Frontal cortex (tissue), 4 donors: ENCODE results near the gene DGCR8. TPM values are rescaled to one million over a fixed set of nuclear protein-coding genes. Genes with fewer than 3 reads are reported as not detected.
"Not testable (repeated sequence)": the region's sequence is repeated elsewhere in the genome, so short reads cannot be mapped to it uniquely, and the experiment has no call there.

Experiments used
- DNase-seq, 2 donors: peaks; one replicate each; pipeline ENCODE4 v3.0.0; 2012; ENCODE audit warnings: low spot score in 2 of 2
- FAIRE-seq: peaks from 2 replicates; lab custom pipeline; 2012; peaks lifted over from hg19 to GRCh38; lab: Jason Lieb, UNC
- total RNA-seq: library from RNA; depleted of rRNA; stranded (reverse); fragments of >200 nt; gene quantifications from one replicate; pipeline ENCODE4 v1.2.3, GENCODE V29; 2014
- donor health status: control.
- donor health status: control.
- donor health status: control.

Gene DGCR8
- total RNA-seq, 1 donor from 2014 or later: 42.8 TPM

DNA sequence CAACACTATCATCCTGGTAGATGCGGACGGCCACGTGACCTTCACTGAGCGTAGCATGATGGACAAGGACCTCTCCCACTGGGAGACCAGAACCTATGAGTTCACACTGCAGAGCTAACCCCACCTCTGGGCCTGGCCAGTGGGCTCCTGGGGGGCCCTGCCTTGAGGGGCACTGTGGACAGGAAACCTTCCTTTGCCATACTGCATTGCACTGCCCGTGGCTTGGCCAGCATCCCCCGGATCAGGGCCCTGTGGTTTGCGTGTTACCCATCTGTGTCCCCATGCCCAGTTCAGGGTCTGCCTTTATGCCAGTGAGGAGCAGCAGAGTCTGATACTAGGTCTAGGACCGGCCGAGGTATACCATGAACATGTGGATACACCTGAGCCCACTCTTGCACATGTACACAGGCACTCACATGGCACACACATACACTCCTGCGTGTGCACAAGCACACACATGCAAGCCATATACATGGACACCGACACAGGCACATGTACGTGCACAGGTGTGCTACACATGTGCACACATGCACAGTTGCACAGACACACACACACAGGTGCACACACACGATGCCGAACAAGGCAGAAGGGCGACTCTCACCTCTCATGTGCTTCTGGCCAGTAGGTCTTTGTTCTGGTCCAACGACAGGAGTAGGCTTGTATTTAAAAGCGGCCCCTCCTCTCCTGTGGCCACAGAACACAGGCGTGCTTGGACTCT lies 15.3 kb upstream of the DGCR8 start:
- FAIRE-seq (no peak), DNase-seq (no peak)

DNA sequence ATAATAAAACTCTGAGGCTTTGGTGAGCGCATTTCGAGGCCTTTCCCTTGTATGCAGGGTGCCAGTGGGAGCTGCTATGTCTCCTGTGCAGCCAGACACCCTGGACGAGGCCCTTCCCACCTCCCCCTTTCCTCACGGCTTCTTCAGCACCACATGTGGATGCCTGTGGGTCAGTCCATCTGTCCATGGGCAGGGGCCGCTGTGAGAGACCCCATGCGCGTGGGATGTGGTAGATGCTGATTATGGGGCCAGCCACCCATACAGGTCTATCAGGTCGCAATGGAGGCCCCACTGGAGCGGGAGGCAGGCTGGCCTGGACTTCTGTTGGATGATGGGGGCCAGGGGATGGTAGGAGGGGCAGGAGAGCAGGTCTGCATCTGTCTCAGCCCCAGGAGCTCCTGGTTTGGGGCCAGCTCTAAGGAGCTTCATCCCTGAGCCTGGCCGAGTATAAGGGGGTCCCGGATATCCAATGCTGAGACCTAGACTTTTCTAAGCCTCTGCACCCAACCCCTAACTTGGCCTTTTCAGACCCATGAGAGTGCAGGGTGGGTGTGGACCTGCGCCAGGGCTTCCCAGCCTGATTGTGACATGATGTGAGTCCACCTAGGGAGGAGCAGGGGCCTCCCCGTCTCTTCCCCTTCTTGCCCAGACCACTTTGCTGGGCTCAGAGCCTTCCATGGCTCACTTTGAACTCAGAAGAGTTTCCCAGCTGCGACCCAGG lies 14.0 kb upstream of the DGCR8 start:
- DNase-seq: no peak
- FAIRE-seq: no peak

DNA sequence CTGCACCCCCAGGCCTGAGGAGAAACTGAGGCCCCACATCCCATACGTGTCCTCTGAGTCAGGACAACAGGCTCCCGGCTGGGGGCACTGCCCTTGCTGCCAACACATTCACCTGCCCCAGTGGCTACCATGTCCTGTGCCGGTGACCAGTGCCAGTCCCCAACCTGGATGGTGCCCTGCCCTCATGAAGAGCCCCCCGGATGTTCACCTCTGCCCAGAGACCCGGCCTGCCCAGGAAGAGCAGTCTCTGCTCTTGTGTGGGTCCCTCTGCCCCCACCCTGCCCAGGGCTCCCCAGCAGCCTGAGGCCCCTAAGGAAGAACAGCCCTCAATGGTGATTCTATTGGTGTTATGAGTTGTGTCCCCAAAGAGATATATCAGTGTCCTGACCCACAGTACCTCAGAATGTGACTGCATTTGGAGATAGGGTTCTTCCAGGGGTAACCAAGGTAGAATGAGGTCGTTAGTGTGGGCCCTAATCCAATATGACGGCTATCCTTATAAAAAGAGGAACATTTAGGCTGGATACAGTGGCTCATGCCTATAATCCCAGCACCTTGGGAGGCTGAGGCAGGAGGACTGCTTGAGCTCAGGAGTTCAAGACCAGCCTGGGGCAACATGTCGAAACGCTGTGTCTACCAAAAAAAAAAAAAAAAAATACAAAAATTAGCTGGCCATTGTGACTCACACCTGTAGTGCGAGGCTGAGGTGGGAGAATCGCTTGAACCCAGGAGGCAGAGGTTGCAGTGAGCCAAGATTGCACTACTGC lies 13.2 kb upstream of the DGCR8 start:
- no peak for DNase-seq
- FAIRE-seq: no peak

DNA sequence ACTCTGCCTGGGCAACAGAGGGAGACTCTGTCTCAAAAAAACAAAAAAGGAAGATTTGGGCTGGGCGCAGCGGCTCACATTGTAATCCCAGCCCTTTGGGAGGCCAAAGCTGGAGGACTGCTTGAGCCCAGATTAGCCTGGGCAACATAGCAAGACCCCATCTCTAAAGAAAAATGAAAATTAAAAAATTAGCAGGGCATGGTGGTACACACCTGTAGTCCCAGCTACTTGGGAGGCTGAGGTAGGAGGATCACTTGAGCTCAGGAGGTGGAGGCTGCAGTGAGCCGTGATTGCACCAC lies 12.7 kb upstream of the DGCR8 start:
- not testable (repeated sequence) for DNase-seq, FAIRE-seq

DNA sequence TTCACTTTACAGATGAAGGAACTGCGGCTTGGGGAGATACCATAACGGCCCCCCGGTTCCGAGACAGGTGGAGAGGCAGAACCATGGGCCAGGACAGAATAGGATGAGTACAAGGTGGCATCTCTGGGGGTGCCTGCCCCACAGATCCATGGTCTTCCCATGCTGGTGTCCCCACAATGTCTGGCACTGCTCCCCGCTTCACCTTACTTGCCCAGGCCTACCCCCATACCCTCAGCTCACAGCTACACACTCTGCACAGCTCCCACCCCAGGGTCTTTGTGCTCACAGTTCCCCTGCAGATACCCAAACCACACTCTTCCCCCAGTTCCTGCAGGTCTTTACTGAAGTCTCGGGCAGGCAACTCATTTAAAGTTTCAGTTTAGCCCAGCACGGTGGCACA lies 11.4 kb upstream of the DGCR8 start:
- DNase-seq (no peak), FAIRE-seq (no peak)

DNA sequence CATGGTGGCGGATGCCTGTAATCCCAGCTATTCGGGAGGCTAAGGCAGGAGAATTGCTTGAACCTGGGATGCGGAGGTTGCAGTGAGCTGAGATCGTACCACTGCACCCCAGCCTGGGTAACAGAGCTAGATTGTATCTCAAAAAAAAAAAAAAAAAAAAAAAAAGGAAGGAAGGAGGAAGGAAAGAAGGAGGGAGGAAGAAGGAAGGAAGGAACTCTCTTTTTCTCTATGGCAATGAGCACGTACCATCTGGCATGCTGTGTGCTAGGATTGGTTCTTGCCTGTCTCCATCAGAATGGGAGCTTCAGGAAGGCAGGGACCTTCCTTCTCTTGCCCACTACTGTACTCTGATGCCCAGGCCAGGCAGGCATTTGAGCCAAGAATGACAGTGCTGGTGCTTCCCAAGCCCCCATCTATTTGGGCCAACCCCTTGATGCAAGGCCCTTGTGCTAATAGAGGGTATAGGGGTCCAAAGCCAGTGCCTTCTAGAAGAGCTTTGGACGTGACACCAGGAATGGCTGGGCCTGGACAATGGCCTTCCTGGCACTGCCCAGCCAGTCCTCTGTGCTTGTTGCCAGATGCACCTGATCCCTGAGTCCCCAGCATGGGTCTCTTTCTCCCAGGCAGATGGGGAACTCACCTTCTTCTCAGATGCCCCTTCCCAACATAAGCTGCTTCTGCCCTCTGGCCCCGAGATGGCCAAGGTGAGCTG lies 10.6 kb upstream of the DGCR8 start:
- no peak for DNase-seq
- FAIRE-seq: no peak

DNA sequence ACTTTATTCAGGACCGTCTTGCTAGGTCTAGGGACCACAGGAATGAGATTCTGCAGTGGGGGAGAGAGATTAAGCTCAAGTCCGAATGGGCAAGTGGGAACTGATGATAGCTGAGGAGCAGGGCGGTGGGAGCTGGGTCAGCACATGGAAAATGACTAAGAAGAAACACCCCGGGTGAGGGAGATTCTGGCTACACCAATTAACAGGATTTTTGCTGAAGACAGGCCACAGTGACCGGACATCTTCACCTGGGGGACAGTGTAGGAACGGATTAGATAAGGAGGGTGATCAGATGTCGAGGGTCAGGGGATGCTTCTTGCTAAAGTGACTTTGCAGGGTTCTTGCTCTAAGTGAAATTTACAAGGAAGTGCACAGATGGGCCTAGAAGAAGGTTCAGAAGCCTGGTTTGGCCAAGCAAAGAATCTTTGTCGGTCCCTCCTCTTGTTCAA lies 8.5 kb upstream of the DGCR8 start:
- DNase-seq: no peak
- no peak for FAIRE-seq

DNA sequence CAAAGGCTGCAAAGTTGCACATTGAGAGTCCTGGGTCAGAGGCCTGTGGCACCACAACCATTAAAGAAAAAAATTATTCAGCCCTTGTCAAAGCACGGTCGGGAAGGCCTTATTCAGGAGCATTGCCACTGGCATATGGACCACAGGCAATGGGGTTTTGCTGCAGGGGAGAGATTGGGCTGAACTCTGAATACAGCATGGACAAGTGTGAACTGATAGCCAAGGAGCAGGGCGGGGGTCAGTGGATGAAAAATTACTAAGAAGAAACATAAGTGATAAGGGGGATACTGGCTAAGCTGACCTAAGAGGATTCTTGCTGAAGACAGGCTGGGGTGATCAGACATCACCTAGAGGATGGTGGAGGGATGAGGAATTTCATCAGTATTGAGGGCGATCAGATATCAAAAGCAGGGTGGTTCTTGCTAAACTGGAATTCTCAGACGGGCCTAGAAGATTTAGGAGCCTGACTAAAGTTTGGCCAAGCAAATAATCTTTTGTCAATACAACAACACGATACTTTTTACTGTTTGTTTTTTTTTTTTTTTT lies 3.3 kb upstream of the DGCR8 start:
- no peak for FAIRE-seq
- no peak for DNase-seq

DNA sequence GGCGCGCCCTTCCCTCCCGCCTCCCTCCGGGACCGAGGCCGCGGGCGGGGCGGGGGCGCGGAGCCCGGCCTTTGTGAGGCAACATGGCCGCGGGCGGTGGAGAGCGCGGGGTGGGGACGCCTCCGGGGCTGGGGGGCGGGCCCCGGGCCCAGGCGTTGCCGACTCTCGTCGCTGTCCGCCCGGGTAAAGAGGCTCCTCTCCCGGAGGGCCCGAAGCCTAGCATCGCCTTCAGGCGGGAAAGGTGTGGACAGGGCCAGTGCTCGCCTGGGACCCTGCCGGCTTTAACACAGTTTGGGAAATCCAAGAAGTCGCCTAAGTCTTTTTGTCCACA lies 369 bp downstream of the DGCR8 start:
- no peak for DNase-seq
- FAIRE-seq: no peak

DNA sequence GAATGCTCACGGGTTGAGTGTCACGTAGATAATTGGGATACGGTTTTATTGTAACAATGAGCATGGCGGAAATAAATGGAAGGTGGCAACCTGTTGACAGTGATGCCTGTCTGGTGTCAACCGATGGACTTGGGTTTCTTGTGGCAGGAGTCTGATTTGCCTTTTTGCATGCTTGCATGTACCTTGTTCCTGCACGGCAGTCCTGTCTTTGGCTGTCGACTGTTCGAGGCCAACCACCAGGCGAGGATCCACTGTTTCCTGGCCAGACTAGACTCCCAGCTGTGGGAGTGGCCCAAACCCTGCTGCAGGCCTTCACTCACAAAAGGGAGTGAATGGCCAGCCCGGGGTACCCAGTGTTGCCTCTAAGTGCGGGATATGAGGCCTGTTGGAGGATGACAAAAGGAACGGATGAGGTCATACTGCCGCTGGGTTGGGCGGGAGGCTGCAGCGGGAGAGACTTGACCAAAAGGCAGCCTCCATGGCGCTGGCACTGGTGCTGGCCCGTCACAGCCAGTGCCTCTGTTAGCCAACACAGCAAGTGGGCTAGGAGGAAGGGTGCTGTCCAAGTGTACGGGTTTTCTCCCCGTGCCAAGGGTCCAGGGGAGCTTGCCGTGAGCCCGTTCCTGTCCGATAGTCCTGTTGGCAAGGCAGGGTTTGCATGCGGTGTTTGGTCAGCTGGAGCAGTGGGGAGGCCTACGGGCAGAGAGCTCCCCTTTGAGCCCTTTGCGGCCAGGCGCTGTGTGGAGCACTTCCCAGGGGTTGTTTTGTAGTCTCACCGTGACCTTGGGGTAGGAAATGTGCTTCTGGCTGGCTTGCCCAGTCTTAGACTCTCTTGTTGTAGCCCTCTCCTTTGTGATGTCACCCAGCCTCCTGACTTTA lies 974 bp downstream of the DGCR8 start:
- no peak for FAIRE-seq

DNA sequence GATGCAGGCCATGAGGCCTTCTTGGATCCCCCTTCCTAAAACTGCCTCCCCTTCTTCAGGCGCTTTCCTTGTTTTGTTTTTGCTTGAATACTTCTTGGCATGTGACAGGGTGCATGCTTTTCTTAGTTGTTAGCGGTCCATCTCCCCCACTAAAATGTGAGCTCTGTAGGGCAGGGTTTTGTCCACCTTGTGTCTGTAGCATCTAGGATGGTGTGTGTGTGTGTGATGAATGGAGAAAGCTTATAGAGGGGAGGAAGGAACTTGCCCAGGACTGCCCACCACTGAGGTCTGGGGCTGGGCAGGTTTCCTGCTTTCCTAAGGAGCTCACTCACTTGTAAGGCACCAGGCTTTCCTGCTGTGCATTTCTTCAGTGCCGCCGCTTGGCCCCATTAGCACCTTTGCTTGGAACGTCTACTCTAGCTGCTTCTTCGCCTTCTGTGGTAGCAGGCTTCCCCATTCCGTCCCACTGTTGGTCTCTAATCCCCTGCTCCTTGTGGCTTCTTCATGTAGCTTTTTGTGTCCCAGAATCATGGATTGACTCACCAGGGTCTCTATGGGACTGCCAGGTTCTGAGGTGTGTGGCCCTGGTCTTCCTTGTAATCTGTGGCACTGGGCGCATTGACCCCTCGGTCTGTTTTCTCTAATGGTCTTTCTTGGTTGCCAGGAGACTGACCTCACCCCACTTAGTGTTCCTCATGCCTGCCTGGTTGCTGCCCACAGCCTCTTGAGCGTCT lies 3.3 kb downstream of the DGCR8 start:
- FAIRE-seq: no peak
- no peak for DNase-seq

More for the DNA sequence above, 974 bp downstream of the DGCR8 start:
- DNase-seq: peak in 1 of 2 donors; percentile 34

DNA sequence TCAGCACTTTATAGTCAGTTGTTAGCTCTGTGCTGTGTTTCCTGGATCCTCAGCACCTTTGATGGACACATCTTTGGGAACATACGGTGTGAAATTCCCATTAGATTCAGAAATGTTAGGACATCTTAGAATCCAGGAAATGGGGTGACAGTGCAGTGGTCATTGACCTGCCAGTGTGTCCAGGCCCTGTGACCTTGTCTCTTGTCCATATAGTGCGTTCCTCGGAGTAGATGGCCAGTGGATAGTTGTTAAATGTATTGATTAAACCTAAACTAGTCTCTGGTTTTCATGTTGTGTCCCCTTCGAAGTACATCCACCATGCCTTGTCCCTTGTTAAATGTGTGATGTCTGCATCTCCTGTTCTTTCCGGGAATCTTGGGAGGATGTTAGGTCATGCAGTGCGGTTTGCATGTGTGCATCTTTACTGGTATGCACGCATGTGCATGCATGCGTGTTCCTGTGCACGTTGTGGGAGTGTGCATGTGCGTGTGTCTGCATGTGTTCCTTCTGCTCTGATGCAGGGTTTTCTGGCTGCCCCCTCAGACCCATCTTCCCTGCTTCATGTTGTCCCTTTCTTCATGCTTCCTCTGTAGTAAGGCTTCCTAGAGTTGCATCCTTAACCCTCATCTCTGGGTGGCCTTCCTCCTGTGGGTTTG lies 4.0 kb downstream of the DGCR8 start:
- DNase-seq: no peak
- no peak for FAIRE-seq

DNA sequence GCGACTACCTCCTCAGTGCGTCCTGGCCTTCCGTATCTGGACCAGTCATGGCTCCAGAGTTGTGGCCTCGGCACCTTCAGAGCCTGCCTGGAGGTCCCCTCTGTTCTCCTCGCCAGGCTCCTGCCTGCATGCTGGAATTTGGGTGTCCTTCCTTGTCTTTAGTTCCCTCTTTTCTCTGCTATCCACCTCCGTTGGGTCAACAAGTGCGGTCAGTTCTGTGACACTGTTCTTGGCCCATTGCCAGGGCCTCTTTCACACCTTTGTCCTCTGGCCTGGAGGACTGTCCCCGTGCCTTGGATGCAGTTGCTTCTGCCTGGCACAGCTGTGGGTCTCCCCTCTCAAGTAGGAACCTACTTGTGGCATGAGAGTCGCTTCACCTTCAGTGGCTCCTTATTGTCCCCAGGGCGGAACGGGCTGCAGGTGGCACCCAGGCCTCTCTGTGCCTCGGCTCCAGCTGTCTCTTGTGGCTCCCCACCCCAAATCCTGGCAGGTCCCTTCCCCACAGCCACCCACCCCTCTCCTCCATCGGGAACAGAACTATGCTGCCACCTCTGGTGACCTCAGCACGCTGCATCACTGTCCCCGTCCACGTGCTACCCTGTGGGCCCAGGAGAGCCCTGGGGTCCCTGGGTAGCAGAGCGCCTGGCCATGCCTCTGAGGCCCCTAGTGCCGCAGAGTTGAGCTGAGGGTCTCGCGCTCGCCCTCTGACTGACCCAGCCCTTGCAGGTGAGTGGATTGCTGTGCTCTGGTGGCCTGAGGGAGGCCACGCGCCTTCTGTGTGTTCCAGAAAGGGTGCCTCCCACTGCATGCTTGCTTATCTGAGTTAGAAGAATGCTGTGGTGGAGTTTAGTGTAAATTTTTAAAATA lies 4.7 kb downstream of the DGCR8 start:
- FAIRE-seq: no peak
- no peak for DNase-seq

DNA sequence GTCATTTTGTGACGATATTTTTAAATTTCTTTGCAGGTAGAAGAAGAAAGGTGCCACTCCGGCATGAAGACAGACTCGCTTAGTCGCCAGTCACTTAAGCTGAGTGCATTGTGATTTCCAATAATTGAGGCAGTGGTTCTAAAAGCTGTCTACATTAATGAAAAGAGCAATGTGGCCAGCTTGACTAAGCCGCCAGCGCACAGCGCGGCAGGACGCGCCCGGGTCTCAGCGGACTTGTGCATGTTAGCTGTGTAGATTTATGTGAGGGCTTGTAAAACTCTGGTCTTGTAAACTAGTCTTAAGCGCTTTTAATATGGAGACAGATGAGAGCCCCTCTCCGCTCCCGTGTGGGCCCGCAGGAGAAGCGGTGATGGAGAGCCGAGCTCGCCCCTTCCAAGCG lies 5.6 kb downstream of the DGCR8 start:
- no peak for FAIRE-seq

DNA sequence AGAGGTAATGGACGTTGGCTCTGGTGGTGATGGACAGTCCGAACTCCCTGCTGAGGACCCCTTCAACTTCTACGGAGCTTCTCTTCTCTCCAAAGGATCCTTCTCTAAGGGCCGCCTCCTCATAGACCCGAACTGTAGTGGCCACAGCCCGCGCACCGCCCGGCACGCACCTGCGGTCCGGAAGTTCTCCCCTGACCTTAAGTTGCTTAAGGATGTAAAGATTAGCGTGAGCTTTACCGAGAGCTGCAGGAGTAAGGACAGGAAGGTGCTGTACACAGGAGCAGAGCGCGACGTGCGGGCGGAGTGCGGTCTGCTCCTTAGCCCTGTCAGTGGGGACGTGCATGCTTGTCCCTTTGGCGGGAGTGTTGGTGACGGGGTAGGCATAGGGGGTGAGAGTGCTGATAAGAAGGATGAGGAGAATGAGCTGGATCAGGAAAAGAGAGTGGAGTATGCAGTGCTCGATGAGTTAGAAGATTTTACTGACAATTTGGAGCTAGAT lies 6.1 kb downstream of the DGCR8 start:
- FAIRE-seq: no peak
- no peak for DNase-seq

More for the DNA sequence above, 5.6 kb downstream of the DGCR8 start:
- no peak for DNase-seq

DNA sequence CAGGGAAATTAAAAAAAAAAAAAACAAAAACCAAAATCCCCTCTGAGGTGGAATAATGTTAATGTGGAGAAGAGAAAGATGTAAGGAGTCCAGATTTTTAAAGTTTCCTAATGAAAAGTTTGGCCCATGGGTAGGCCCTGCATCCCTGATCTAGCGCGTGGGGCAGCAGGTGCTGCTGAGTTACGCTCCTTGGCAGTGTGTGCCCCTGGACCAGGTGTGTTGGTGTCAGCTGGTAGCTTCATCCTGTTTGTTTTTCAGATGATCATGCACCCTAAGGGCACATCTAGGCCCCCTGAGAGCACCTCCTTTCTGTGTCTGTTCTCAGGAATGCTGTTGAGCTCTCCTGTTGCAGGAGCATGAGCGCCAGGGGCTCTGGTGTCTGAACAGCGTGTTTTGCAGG lies 6.7 kb downstream of the DGCR8 start:
- DNase-seq (no peak), FAIRE-seq (no peak)
